Measurements from ENCODE around the gene MRPL21.
A peak's percentile ranks its signal among the peaks of the same experiment; 100 is the strongest.

The MRPL21 gene

DNA sequence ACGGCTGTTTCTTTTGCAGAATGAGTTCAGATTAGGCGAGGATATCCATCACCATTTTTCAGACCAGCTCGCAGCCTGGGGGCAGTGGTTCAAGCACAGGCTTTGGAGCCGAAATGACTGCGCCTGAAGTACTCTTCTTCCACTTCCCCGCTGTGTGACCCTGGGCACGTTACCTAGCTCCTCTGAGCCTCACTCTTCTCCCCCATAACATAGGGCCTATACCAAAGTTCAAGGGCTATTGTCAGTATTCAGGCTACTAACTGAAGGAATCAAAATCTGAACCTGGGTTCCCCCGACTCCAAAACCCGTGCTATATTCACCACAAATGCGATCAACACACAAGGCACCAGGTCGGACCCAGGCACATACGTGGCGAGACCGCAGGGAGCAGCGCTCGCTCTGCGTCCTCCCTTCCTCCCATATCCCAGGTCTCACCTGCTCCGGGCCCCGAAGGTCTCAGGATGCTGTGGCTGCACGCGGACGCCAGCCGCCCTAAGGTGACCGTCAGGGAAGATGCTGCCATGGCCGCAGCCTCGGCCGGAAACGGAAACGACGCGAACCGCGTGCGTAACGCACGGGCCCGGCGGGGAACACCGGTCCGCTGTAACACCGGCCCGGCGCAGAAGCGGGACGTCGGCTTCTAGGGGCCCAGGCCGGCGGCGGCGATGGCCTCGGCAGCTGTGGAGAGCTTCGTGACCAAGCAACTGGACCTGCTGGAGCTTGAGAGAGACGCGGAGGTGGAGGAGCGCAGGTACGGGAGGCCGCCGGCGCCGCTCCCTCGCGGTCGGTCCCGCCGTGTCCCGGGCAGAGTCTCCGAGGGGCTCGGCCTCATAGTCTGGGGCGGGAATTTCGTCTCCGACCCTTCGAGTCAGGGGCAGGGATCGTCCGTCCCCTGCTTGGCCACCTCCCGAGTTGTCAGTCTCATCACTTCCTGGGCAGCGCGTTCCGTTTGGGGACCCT is at the start of gene MRPL21, which contains the start of gene IGHMBP2:
Gene MRPL21 (minus strand): TSS at position 545 of the 960 bp plus-strand sequence. CDS start 22 bp downstream, at position 523.
Gene IGHMBP2 (plus strand): TSS at position 604 of the 960 bp plus-strand sequence. CDS start 62 bp downstream, at position 666.
- peak; percentile 82 to 83 for DNase-seq (ENCODE audit: low read depth in 1 of 2, low spot score in 1 of 2)

DNA sequence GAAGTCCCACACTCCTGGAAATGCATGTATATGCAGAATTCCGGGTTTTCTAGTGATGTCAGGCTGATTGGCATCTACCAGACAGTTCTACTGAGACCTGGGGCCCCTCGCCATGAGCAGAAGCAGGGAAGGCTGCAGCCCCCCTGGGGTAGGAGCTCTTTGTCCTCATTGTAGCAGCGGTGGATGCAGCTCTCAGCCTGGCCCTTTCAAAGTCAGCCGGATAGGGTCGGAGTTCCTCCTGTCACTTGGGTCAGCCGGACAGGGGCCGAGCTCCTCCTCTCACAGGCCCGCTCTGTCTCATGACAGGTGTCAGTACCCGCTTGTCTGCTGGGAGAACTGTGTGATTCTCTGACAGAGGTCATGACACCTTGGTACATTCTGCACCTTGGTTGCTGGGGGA is 47.1 kb upstream of the MRPL21 start:
- no peak for DNase-seq (ENCODE audit: low read depth in 1 of 2, low spot score in 1 of 2)

DNA sequence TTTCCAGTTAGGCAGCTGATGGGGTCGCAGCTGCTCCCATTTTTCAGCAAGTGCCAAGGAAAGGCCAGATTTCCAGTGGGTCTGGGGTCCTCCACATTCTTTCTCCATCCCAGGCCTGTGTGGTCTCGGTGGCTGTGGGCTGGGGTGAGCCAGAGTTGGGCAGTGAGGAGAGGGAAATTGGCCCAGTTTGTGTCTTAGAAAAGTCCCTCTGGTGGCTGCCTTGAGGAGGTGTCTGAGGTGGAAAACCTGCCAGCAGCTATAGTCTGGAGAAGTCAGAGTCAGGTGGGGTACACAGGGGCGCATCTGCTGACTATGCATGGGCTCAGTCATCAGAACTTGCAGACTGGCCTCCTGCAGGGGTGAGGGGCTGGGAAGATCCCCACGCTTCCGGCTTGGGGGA is 46.6 kb upstream of the MRPL21 start:
- DNase-seq (ENCODE audit: low read depth in 1 of 2, low spot score in 1 of 2), result no peak

DNA sequence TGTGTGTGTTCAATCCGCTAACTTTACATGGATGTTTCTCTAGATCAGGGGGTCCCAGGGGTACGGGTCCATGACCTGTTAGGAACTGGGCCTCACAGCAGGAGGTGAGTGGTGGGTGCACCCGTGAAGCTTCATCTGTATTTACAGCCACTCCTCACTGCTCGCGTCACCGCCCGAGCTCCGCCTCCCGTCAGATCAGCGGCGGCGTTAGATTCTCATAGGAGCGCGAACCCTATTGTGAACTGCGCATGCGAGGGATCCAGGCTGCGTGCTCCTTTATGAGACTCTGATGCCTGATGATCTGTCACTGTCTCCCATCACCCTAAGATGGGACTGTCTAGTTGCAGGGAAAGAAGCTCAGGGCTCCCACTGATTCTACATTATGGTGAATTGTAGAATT is 45.3 kb upstream of the MRPL21 start:
- no peak for DNase-seq (ENCODE audit: low read depth in 1 of 2, low spot score in 1 of 2)

DNA sequence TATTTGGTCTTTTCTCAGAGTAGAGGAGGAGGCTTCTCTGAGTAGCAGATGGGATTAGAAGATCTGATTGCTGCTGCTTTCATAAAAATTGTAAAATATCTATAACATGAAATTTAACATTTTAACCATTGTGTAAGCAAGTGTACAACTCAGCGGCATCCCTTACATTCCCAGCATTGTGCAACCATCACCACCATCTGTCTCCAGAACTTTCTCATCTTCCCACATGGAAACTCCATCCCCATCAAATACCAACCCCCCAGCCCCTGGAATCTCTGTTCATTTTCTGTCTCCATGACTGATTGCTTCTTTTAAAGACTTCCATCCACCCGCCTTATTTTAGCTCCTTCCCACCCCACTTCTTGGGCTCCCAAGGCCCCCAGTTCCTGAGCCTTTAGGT is 44.9 kb upstream of the MRPL21 start:
- no peak for DNase-seq (ENCODE audit: low read depth in 1 of 2, low spot score in 1 of 2)

DNA sequence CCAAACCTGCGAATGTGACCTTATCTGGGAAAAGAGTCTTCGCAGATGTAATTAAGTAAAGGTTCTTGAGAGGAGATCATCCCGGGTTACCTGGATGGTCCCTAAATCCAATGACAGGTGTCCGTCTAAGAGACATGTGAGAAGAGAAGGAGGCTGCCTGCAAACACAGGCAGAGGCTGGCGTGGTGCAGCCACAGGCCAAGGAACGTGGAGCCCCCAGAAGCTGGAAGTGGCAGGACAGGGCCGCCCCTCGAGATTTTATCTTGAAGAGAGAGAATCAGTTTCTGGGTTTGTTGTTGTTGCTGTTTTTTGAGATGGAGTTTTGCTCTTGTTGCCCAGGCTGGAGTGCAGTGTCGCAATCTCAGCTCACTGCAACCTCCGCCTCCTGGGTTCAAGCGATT is 43.5 kb upstream of the MRPL21 start:
- no peak for DNase-seq (ENCODE audit: low read depth in 1 of 2, low spot score in 1 of 2)

DNA sequence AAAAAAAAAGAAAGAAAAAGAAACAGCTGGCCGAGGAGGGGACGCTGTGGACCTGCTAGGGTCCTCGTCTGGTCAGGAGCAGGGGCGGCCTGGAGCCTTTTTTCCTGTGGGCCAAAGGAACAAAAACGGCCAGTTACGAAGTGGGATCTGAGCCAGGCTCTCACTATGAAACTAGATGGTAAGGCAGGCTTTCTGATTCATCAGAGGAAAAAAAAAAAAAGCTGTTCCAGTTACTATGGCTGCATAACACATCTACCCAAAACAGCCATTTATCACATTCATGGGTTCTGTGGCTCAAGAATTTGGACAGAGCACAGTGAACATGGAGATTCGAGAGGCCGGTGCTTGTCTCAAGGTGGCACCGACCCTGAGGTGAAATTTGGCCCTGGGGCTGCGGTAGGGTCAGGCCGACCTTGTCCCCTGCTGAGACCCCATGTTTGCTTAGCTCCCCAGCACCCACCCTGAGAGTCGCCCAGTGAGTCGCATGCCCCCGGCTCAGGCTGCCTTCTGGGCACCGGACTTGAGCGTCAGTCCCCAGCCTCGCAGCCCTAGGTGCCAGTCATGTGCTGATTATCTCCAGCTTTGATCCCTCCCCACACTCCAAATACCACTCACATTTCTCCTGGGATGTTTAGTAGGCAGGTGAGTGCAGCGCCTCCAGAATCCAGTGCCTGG is 42.9 kb upstream of the MRPL21 start:
- DNase-seq (ENCODE audit: low read depth in 1 of 2, low spot score in 1 of 2), result no peak

DNA sequence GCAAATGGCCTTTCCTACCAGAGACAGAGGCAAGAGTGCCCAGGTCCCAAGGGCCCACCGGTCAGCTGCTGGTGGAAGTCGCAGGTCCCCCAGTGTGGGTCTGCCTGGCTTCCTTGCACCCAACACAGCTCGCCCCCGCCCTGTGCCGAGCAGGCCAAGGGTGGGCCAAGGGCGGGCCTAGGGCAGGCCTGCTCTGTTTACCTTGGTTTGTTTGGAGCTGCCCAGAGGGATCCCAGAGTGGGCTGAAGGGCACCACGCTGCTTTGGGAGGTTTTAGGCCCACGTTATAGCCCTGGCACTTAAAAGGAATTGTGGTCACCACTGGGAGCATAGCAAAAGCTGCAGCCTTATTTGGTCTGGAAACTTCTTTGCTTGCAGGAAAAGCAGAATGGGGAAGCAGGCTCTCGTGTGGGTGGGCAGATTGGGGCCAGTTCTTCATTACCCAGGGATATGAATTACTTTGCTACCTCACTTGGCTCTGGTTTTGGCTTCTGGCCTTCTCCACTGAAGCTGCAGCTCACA is 39.2 kb upstream of the MRPL21 start:
- no peak for DNase-seq (ENCODE audit: low read depth in 1 of 2, low spot score in 1 of 2)

DNA sequence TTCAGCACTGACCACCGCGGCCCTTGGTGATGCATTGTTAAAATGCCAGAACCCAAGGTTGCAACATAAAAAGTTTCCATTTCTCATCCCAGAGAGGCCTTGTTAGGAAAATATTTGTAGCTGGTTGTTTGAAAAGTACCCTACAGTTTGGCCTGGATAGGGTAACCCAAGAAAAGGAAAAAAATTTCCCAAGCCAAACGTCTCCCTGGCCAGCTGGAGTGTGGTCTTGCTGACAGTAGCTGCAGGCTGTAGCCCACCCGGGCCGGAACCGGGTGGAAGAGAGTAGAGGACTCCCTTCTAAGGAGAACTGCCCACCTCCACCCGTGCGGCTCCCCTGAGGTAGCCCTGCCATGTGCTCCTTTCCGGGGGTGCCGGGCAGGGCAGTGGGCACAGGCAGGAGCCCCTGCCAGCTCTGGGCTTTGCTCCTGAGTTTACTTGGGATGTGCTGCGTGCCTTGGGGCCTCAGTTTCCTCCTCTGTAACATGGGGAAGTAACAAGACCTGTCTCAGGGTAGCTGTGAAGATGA is 38.5 kb upstream of the MRPL21 start:
- no peak for DNase-seq (ENCODE audit: low read depth in 1 of 2, low spot score in 1 of 2)

DNA sequence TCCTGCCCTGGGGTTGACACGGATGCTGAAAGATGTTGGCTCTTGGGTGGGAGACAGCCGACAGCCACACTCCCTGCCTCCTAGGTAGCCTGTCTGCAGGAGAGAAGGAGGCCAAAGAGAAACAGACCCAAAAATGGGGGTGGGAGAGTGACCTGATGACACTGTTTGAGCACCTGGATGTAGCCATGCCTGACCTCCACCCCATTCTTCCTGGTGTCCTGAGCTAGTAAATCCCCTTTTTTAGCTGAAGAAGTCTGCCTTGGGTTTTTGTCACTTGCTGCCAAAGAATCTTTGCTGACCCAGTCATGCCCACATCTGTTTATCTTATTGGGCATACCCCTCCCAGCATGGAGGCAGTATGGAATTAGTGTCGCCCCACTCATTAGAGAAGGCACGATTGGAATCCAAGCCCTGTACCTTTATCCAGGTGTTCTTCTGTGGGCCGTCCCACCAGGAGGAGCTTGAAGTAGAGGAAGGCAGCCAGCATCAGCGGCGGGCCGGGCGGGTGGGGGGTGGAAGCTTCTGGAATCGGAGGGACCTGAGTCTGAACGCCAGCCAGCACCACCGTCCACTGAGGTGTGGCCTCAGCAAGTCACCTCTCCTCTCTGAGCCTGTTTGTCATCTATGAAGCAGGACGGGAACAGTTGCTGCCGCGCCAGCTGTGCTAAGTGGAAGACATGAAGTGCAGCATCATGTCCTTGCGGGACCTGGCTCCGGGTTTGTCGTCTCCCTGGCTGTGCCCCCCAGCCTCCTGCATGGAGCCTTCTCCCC is 37.9 kb upstream of the MRPL21 start:
- no peak for DNase-seq (ENCODE audit: low read depth in 1 of 2, low spot score in 1 of 2)

DNA sequence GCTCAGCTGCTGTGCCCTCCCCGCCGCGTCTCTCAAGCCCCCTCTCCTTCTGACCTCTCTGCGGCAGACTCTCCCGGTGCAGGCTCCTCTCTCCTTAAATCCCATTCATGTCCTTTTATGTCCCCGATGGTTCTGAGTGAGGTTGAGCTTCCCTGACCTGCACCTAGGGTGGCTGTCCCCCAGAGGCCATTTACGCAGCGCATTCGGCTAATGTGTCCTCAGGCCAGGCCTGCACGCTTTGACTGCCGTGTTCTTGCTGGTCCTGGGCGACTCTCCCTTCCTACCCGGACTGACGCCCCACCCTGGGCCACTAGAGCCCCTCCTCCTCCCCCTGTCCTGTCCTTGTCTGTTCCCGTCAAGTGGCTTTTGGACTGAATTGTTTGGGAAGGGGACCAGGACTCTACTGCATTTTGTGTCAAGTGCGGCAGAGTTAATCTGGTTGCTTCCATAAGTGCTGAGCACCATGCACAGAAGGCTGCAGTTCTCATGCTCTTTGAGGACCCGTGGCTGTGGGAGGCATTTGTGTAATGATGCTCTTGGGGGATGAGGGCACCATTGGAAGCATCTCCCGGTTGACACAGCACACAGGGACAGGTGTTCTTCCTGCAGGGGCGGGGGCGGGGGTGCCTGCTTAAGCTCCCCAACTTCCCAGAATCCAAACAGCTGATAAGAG is 37.2 kb upstream of the MRPL21 start:
- DNase-seq (ENCODE audit: low read depth in 1 of 2, low spot score in 1 of 2), result no peak

DNA sequence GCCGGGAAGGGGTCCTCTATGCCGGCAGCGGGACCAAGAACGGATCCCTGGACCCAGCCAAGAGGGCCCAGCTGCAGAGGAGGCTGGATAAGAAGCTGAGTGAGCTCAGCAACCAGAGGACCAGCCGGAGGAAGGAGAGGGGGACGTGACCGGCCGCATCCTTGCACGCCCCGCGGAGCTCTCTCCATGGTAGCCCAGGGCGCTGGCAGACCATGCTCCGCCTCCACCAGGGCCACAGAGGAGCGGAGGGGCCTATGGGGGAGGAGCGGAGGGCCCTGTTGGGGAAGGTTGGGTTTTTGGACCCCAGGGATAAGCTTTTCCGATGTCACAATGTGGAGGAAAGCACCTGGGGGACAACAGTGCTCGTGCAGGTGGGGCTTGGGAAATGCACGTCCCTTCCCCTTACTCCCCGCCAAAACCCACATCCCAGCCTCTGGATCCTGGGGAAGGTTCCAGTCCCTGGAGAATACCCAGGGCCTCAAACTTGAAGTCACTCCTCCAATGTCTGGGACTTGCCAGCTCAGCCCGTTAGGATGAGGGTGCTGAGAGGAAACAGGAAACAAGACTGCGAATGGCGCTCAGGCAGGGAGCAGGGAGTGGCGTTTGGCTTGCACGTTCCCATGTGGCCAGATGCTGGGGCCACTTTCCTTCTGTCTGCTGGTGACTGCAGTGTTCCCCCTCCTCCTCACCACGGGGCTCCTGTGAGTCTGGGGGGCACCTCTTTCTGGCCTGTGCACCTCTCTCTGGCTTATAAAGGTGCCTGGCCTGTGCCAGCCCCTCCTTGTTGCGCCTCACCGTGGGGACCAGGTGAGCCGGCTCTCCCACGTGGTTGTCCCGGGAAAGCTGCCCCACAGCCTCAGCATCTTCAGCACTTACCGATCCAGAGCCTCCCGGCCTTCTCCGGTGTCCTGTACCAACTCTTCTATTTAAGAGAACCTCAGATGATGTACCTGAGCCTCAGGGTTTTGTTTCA is 36.2 kb upstream of the MRPL21 start:
- no peak for DNase-seq (ENCODE audit: low read depth in 1 of 2, low spot score in 1 of 2)

DNA sequence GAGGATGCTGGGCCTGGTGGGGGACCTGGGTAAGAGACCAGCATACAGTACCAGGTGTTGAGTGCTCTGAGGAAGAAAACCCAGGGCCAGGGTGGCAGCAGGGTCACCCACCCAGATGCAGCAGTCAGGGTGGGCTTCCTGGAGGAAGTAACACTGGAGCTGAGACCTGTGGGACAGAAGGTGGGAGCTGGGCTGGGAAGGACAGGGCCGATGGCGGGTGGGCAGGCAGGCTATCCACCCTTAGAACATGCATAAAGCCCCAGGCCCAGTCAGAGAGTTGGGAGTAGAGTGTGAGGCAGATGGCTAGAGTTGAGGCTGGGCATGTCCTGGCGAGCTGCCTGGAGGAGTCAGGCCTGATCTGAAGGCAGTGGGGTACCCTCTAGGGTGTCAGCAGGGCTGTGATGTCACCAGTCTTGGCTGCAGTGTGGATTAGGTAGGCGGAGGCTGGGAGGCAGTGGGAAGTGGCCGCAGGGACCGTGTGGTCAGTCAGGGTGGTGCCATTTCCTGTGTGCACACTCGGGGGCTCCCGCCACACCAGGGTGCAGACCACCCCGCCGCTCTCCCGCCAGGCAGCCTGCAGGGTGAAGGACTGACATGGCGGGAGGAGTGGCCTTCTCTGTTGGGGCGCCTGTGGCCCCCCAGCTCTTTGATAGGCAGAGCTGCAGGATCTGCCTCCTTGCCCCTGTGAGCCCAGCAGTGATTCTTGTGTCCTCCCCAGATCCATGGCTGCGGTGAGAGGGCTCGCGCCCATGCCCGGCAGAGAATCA is 35.4 kb upstream of the MRPL21 start:
- DNase-seq (ENCODE audit: low read depth in 1 of 2, low spot score in 1 of 2), result no peak

DNA sequence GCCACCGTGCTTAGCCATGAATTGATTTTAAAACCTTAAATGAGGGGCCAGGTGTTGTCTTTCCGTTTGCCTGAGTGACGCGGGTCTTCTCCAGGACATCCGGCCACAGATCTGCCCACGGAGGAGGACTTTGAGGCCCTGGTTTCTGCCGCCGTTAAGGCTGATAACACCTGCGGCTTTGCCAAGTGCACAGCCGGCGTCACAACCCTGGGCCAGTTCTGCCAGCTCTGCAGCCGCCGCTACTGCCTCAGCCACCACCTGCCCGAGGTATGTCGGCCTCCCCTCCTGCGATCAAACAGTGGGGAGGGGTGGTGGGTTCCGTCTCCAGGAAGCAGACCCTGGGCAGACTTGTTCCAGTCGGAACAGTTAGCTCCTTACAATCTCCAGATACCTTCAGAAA is 34.5 kb upstream of the MRPL21 start:
- DNase-seq (ENCODE audit: low read depth in 1 of 2, low spot score in 1 of 2), result no peak

DNA sequence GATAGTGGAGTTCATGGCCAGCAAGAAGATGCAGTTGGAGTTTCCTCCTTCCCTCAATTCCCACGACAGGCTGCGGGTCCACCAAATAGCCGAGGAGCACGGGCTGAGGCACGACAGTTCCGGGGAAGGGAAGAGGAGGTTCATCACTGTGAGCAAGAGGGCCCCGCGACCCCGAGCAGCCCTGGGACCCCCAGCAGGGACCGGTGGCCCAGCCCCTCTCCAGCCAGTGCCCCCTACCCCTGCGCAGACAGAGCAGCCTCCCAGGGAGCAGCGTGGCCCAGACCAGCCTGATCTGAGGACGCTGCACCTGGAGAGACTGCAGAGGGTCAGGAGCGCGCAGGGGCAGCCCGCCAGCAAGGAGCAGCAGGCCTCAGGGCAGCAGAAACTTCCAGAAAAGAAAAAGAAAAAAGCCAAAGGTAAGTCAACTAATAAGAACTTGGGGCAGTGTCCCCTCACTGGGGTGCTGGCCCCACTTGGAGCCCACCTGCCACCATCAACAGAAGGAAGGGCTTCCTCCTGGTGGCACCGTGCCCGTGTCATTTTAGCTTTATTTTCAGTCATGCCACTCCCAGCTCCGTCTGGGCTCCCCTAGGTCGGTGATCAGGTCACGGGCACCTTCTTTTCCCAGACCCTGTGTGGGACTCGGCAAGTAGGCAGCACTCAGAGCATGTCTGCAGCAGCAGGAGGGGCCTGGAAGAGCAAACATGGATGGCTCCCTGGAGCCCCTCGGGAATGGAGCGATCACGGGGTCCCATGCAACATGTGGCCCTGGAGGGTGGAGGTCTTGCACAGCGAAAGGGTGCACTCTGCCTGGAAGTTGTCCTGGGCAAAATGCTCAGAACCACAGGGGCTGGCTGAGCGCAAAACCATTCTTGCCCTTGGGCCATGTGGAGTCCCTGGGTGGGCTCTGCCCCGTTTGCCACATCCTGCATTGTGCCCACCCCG is 33.3 kb upstream of the MRPL21 start:
- no peak for DNase-seq (ENCODE audit: low read depth in 1 of 2, low spot score in 1 of 2)

DNA sequence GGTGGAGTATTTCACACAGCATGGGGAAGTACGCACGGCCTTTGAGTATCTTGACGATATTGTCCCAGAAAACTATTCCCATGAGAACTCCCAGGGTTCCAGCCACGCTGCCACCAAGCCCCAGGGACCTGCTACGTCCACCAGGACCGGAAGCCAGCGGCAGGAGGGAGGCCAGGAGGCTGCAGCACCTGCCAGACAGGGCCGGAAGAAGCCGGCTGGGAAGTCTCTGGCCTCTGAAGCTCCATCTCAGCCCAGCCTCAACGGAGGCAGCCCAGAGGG is 32.7 kb upstream of the MRPL21 start:
- DNase-seq (ENCODE audit: low read depth in 1 of 2, low spot score in 1 of 2), result no peak

DNA sequence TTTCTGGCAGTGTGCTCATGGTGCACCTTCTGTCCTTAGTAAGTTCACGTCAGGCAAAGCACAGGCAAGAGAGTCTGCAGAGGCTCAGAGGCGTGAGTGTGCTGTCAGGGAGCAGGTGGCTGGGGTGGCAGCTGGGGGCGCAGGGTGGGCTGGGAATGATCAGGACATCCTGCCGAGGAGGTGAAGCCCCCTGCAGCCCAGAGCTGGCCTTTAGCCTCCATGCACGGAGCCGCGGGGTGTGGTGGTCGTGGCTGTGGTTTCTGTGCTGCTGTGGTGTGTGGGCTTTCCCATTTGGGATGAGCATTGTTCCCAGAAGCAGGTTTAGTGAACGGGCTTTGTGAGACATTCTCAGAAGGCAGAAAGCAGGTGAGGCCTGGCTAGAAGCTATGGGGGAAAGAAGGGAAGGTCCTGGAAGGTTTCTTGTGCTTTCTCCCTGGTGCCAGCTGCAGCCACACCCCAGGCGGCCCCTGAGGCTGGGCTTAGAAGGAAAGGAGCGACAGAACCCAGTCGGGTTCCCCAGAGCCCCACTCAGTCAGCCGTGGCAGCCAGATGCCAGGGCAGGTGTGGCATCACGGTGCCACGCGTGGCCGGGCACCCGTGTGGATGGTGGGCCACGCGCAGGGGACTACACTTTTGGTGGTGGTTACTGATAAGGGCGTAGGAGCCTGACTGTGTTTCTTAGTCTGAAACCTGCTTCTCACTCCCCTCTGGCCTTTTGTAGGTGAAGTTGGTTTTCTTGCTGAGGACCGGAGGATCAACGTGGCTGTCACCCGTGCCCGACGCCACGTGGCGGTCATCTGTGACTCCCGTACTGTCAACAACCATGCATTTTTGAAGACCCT is 32.1 kb upstream of the MRPL21 start:
- no peak for DNase-seq (ENCODE audit: low read depth in 1 of 2, low spot score in 1 of 2)

Measured in activated CD4-positive, alpha-beta T cell treated with anti-CD3 and anti-CD28 coated beads, Interleukin-2, amount 50 U/mL, for 24 hours (primary cell).